H1 (cell line): ENCODE results near the gene STK33. TPM values are rescaled to one million over a fixed set of nuclear protein-coding genes. Genes with fewer than 3 reads are reported as not detected.

ENCODE experiments used
- ASH2L ChIP-seq: fragments of 200-600, 300-600 bp; sonication (generic); IDR thresholded peaks from one replicate; pipeline ENCODE4 v1.7.1; 2017; ENCODE audit warnings: low read length
- BACH1 ChIP-seq: IDR thresholded peaks from 2 replicates; pipeline ENCODE4 v1.6.1; 2012; ENCODE audit warnings: low read length, improper control_type of control experiment
- CBX5 ChIP-seq: fragments of 300-800, 300-1000 bp; sonication (generic); IDR thresholded peaks from 2 replicates; pipeline ENCODE4 v1.7.1; 2016; ENCODE audit warnings: antibody characterized with exemption, low read length, low read depth
- POLR2A ChIP-seq, 2 experiments: IDR thresholded peaks; 1 replicate in 1 of 2; 2 replicates in 1 of 2; pipeline ENCODE4 v1.6.1; 2011; ENCODE audit warnings: low read depth in 2 of 2, low read length in 2 of 2, mild to moderate bottlenecking in 2 of 2; ENCODE audit errors: control extremely low read depth in 1 of 2
- SP1 ChIP-seq: IDR thresholded peaks from 2 replicates; pipeline ENCODE4 v1.6.1; 2011; ENCODE audit warnings: low read depth, low read length
- TEAD4 ChIP-seq: IDR thresholded peaks from 2 replicates; pipeline ENCODE4 v1.6.1; 2012; ENCODE audit warnings: low read depth, low read length, inconsistent platforms, mixed read lengths
- polyA plus RNA-seq, 7 experiments: library from polyadenylated mRNA; depleted of rRNA in 3 of 7; stranded (reverse) in 5 of 7; unstranded in 2 of 7; fragments of >200 nt in 5 of 7; fragments of 200-250 nt in 2 of 7; gene quantifications; 1 replicate in 5 of 7; 2 replicates in 1 of 7; 4 replicates in 1 of 7; pipeline versions ENCODE4 v1.2.1 to v1.2.3, GENCODE V29; 2011 to 2013; ENCODE audit warnings: missing spikeins in 2 of 7, mixed read lengths in 2 of 7
- total RNA-seq: library from RNA; stranded (reverse); fragmentation: NEBNext Ultra II Directional; extraction: Animal tissue kit (Norgen Biotek cat#: 25700); gene quantifications from 2 replicates; pipeline ENCODE4 v1.2.1, GENCODE V29; 2021
- TF ChIP-seq, protein P1 (sequence below): fragments of 300-600 bp; sonication (generic); IDR thresholded peaks from 2 replicates; pipeline ENCODE4 v1.7.1; 2012; ENCODE audit warnings: low read length, moderate library complexity, mild to moderate bottlenecking, inconsistent platforms; ENCODE audit not compliant: insufficient replicate concordance

Gene STK33
- total and polyA plus RNA-seq, 2 of the 8 experiments (the other 6 are each of a cell fraction or from before 2014, with no cell fraction given) = 8.8 to 25.1 TPM

- TF ChIP-seq, protein P1, sequence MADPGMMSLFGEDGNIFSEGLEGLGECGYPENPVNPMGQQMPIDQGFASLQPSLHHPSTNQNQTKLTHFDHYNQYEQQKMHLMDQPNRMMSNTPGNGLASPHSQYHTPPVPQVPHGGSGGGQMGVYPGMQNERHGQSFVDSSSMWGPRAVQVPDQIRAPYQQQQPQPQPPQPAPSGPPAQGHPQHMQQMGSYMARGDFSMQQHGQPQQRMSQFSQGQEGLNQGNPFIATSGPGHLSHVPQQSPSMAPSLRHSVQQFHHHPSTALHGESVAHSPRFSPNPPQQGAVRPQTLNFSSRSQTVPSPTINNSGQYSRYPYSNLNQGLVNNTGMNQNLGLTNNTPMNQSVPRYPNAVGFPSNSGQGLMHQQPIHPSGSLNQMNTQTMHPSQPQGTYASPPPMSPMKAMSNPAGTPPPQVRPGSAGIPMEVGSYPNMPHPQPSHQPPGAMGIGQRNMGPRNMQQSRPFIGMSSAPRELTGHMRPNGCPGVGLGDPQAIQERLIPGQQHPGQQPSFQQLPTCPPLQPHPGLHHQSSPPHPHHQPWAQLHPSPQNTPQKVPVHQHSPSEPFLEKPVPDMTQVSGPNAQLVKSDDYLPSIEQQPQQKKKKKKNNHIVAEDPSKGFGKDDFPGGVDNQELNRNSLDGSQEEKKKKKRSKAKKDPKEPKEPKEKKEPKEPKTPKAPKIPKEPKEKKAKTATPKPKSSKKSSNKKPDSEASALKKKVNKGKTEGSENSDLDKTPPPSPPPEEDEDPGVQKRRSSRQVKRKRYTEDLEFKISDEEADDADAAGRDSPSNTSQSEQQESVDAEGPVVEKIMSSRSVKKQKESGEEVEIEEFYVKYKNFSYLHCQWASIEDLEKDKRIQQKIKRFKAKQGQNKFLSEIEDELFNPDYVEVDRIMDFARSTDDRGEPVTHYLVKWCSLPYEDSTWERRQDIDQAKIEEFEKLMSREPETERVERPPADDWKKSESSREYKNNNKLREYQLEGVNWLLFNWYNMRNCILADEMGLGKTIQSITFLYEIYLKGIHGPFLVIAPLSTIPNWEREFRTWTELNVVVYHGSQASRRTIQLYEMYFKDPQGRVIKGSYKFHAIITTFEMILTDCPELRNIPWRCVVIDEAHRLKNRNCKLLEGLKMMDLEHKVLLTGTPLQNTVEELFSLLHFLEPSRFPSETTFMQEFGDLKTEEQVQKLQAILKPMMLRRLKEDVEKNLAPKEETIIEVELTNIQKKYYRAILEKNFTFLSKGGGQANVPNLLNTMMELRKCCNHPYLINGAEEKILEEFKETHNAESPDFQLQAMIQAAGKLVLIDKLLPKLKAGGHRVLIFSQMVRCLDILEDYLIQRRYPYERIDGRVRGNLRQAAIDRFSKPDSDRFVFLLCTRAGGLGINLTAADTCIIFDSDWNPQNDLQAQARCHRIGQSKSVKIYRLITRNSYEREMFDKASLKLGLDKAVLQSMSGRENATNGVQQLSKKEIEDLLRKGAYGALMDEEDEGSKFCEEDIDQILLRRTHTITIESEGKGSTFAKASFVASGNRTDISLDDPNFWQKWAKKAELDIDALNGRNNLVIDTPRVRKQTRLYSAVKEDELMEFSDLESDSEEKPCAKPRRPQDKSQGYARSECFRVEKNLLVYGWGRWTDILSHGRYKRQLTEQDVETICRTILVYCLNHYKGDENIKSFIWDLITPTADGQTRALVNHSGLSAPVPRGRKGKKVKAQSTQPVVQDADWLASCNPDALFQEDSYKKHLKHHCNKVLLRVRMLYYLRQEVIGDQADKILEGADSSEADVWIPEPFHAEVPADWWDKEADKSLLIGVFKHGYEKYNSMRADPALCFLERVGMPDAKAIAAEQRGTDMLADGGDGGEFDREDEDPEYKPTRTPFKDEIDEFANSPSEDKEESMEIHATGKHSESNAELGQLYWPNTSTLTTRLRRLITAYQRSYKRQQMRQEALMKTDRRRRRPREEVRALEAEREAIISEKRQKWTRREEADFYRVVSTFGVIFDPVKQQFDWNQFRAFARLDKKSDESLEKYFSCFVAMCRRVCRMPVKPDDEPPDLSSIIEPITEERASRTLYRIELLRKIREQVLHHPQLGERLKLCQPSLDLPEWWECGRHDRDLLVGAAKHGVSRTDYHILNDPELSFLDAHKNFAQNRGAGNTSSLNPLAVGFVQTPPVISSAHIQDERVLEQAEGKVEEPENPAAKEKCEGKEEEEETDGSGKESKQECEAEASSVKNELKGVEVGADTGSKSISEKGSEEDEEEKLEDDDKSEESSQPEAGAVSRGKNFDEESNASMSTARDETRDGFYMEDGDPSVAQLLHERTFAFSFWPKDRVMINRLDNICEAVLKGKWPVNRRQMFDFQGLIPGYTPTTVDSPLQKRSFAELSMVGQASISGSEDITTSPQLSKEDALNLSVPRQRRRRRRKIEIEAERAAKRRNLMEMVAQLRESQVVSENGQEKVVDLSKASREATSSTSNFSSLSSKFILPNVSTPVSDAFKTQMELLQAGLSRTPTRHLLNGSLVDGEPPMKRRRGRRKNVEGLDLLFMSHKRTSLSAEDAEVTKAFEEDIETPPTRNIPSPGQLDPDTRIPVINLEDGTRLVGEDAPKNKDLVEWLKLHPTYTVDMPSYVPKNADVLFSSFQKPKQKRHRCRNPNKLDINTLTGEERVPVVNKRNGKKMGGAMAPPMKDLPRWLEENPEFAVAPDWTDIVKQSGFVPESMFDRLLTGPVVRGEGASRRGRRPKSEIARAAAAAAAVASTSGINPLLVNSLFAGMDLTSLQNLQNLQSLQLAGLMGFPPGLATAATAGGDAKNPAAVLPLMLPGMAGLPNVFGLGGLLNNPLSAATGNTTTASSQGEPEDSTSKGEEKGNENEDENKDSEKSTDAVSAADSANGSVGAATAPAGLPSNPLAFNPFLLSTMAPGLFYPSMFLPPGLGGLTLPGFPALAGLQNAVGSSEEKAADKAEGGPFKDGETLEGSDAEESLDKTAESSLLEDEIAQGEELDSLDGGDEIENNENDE = no peak
- TF ChIP-seq SP1 = no peak
- TF ChIP-seq BACH1 = no peak
- no peak for TF ChIP-seq ASH2L
- no peak for TF ChIP-seq TEAD4
- no peak for TF ChIP-seq POLR2A (IDR thresholded peaks at IDR 0.05; ENCODE audit: control extremely low read depth in 1 of 2, low read depth in 2 of 2, low read length in 2 of 2)
- no peak for TF ChIP-seq CBX5
Observed at GRCh38 chr11:8567602-8568198, 26.3 kb downstream of the STK33 start (continued).
